ENCODE measurements around the gene CHERP. TPM values are rescaled to one million over a fixed set of nuclear protein-coding genes. Genes with fewer than 3 reads are reported as not detected.

The CHERP gene
- total and polyA plus RNA-seq, 2 of the 13 experiments (the other 11 are each of a cell fraction or from before 2014, with no cell fraction given), result 4.3 to 5.4 TPM

GRCh38 chr19:16482745-16483144, 59.5 kb downstream of the CHERP start:
- no TSS peak for BruUV-seq (replicated peaks)
- no peak for FAIRE-seq
- intact Hi-C loops (cut with micrococcal nuclease; ENCODE audit: unreplicated experiment) (no loop called here), in situ Hi-C loops (cut with HindIII; ENCODE audit: extremely low pct_ligation_motif_present, low pct_unique_long_range_greater_than_20kb) (no loop called here)
- Histone ChIP-seq H3K4me3 (replicated peaks in 1 of 3; ENCODE audit: insufficient read depth in 1 of 3, low read depth in 2 of 3, low read length in 3 of 3) (no peak overlapping the region), H3K4me2 (ENCODE audit: low read depth, low read length) (no peak overlapping the region), H3K79me2 (ENCODE audit: insufficient read depth, low read length) (no peaks in the 10 kb centered on the region), H3K4me1 (ENCODE audit: insufficient read depth, low read length) (peaks cover 42% of the 10 kb centered on the region), H3K9ac (ENCODE audit: insufficient read depth, low read depth, low read length) (no peak overlapping the region), H3K36me3 (replicated peaks in 1 of 2; ENCODE audit: control insufficient read depth in 1 of 2, insufficient read depth in 2 of 2, low read length in 2 of 2) (no peaks in the 10 kb centered on the region), H2AFZ (ENCODE audit: low read length) (no peak overlapping the region), H4K20me1 (ENCODE audit: insufficient read depth, low read length) (no peaks in the 10 kb centered on the region), H3K9me3 (ENCODE audit: low read length) (no peaks in the 10 kb centered on the region), H3K27ac (ENCODE audit: extremely low read length, insufficient read depth, low read length) (no peak overlapping the region), H3K27me3 (ENCODE audit: control insufficient read depth in 1 of 2, insufficient read depth in 2 of 2, low read length in 2 of 2) (no peaks in the 10 kb centered on the region)
- no peak for ATAC-seq
- TF ChIP-seq CEBPG (CRISPR knock-in tag; IDR thresholded peaks at IDR 0.05), result 0 out of 2 replicates have a peak, but pooled peaks have one; percentile 10
- peak; percentile 47; the same call in 1 of the 2 replicates for TF ChIP-seq CEBPB (IDR thresholded peaks at IDR 0.05; ENCODE audit: borderline replicate concordance, low read depth, low read length)
- peak; percentile 89 for TF ChIP-seq ZNF770 (CRISPR knock-in tag; IDR thresholded peaks at IDR 0.05)
- no peak for TF ChIP-seq KAT8 (CRISPR knock-in tag; IDR thresholded peaks at IDR 0.05)
- DNase-seq (ENCODE audit: low spot score), result no peak
- CTCF ChIA-PET (ENCODE audit: low intra/inter-chr PET ratio, low total read pairs), result no interaction called here
- WGBS (ENCODE audit: low lambda C conversion rate), result 84% methylated on average over 7 of the region's 7 CpGs
- POLR2A ChIA-PET, result no interaction called here

- POLR2A ChIA-PET, result no interaction called here
- intact Hi-C loops (cut with micrococcal nuclease; ENCODE audit: unreplicated experiment), result no loop called here
Observed at GRCh38 chr19:16477311-16477710, 64.9 kb downstream of the CHERP start.

More at GRCh38 chr19:16477311-16477710, 64.9 kb downstream of the CHERP start:
- no TSS peak for BruUV-seq (replicated peaks)
- CTCF ChIA-PET (ENCODE audit: low intra/inter-chr PET ratio, low total read pairs), result no interaction called here
- Histone ChIP-seq H3K9me3 (ENCODE audit: low read length) (peaks cover 6% of the 10 kb centered on the region), H3K4me1 (ENCODE audit: insufficient read depth, low read length) (peaks cover 38% of the 10 kb centered on the region), H2AFZ (ENCODE audit: low read length) (no peak overlapping the region), H3K27ac (ENCODE audit: extremely low read length, insufficient read depth, low read length) (no peak overlapping the region), H3K79me2 (ENCODE audit: insufficient read depth, low read length) (no peaks in the 10 kb centered on the region), H3K4me3 (replicated peaks in 1 of 3; ENCODE audit: insufficient read depth in 1 of 3, low read depth in 2 of 3, low read length in 3 of 3) (no peak overlapping the region), H3K9ac (ENCODE audit: insufficient read depth, low read depth, low read length) (no peak overlapping the region), H3K27me3 (ENCODE audit: control insufficient read depth in 1 of 2, insufficient read depth in 2 of 2, low read length in 2 of 2) (no peaks in the 10 kb centered on the region), H3K36me3 (replicated peaks in 1 of 2; ENCODE audit: control insufficient read depth in 1 of 2, insufficient read depth in 2 of 2, low read length in 2 of 2) (no peaks in the 10 kb centered on the region), H4K20me1 (ENCODE audit: insufficient read depth, low read length) (no peaks in the 10 kb centered on the region), H3K4me2 (ENCODE audit: low read depth, low read length) (no peak overlapping the region)
- ATAC-seq (no peak), FAIRE-seq (no peak), DNase-seq (ENCODE audit: low spot score) (no peak)
- WGBS (ENCODE audit: low lambda C conversion rate), result 67% methylated on average over 1 of the region's 1 CpG
- TF ChIP-seq ZNF253 (CRISPR knock-in tag; IDR thresholded peaks at IDR 0.05; ENCODE audit: borderline replicate concordance) (no peak), NR2F2 (IDR thresholded peaks at IDR 0.05; ENCODE audit: borderline replicate concordance, low read depth) (no peak), ZBTB21 (CRISPR knock-in tag; IDR thresholded peaks at IDR 0.05) (no peak), FOXM1 (CRISPR knock-in tag; IDR thresholded peaks at IDR 0.05) (no peak), DR1 (CRISPR knock-in tag; IDR thresholded peaks at IDR 0.05) (no peak)
- in situ Hi-C loops (cut with HindIII; ENCODE audit: extremely low pct_ligation_motif_present, low pct_unique_long_range_greater_than_20kb), result no loop called here

Data from HepG2 (cell line).